Fibroblast of skin of abdomen (primary cell): ENCODE data around the gene HOXB6.

Experiments used
- DNase-seq: peaks from one replicate; pipeline ENCODE4 v3.0.0-alpha.2; 2013

Gene HOXB6

DNA sequence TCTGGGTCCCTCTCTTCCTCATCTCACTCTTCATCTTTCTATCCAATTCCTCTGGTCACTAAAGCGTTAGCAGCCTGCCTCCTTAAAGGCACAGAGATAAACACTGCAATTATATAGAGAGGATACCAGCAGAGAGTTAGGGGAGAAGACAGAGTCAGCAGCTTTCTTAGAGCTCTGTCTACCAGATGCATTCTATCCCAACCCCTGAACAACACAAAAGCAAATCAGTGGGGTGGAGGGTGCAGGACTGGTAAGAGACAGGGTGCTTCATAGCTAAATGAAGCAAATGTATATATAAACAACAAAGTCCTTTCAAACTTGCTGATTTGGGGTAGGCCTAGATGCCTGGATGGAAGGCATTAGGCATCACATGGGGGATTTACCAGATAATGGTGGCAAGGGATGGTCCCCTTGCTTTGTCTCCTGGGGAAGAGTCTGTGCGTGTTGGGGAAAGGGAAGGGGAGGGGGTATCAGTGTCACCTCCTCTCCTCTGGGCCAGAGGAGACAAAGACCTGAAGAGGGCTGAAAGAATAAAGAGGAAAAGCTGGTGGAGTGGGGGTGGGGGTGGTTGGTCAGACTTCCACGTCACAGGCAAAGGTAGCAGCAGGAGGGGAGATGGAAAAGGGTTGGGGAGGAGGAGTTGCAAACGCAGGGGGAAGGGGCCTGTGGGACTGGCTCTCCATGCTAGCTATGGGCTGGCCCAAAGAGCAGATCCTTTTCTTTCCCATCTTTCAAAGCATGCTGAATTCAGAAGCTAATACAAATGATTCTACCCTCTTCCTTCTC lies 38.7 kb downstream of the HOXB6 start:
- no peak for DNase-seq

DNA sequence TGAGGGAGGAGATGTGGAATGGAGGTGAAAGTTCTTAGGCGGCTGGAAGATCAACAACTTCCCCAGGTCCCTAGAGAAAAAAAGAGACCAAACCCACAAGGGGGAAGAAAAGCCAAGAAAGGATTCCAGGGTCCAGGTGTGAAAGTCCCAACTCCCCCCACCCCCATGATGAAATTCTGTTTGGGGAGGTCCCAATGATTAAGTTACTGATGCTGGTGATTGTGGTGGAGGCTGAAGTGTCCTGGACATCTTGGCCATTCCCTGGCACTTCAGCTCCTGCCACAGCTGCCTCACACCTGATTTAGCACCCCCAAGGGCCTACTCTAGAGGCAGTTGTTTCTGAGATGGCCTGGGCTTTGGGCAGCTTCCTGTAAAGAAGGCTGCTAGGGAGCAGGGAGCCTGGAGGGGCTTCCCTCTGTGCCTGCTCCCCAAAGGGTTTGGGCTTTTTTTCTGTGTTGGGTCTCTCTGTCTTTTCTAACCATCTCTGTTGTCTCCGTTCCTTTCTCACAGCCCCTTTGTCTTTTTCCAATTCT lies 39.7 kb downstream of the HOXB6 start:
- DNase-seq = no peak

DNA sequence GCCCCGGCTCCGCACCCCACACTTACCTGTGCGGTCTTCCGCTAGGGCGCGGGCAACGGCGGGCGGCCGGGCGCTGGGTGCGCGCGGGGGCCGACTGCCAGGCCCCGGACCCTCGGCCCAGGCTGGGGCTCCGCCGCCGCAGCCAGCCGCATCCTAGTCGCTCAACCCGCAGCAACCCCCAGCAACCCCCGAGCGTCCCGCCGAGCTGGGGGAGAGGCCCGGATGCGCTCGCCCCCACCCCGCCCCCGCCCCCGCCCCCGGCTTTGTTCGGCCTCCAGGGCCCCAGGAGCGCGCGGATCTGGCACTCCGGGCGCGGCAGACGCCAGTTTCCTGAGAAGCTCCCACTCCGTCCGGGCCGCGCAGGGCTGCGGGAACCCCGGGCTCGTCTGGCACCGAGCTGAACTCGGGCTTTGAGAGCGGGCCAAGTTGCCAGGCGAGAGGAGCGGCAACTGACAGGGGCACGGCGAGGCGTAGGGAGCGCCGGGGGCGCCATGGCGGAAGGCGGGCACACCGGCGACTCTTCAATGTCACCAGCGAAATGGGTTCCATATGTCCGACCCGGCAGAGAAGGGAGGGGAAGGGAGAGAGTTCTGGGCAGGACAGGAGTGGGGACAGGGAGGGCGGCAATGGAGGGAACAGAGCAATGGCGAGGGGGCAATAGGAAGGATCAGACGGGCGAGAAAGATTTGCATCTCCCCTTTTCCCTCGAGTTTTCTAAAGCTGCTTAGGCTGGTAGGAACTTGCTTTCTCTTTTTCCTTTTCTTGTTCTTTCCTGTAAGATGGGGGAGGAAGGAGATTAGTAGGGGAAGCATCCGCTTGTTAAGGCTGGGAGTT lies 40.4 kb downstream of the HOXB6 start:
- peak; percentile 33 for DNase-seq

DNA sequence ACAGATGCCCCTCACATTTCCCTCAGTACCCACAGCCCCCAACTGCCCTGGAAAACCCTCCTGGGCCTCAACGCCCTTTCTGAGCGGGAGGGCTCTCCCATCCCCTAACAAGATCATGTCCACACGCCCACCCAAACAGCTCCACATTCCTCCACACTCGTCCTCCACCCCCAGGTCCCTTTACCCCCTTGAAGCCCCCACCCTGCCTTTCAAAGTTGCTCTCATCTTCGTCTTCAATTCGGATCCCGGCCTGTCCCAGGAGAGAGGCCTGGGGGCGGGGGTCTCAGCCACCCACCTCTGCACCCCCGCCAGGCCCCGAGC lies 41.0 kb downstream of the HOXB6 start:
- DNase-seq = no peak

DNA sequence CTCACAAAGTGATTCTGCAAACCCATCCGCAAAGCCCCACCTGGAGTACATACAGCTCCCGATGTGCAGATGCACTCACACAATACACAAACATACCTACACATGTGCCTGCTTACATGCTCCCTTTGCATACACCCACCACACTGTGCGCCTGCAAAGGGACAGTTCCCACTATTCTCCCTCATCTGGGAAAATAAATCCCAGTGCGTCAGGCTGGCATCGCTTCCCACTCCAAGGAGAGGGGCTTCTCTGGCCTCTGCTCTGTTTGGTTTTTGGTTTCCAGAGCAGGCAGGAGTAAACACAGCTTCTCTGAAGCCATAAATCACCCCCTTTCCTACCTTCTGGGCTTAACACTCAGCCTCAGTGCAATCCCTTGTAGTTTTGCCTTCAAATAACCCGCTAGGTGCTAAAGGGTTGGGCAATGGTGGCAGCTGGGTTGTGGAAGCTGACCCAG lies 41.4 kb downstream of the HOXB6 start:
- DNase-seq = peak; percentile 56

DNA sequence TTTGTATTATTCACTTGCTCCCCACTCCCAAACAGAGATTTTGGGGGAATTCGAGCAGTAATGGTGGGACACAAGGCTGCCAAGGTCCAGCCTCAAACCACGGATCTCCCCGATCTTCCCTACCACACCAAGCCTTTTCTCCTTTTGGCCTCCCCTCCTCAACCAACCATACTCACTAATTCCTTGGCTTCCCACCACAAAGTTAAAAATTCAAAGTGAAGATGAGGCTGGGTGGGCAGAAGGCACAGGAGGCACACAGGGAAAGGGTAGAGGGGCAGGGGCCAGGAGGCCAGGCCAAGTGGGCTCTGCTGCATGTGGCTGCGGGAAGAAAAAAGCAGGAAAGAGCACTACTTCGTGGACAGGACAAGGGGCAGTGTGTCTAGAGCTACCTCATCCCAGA lies 41.9 kb downstream of the HOXB6 start:
- DNase-seq = no peak

DNA sequence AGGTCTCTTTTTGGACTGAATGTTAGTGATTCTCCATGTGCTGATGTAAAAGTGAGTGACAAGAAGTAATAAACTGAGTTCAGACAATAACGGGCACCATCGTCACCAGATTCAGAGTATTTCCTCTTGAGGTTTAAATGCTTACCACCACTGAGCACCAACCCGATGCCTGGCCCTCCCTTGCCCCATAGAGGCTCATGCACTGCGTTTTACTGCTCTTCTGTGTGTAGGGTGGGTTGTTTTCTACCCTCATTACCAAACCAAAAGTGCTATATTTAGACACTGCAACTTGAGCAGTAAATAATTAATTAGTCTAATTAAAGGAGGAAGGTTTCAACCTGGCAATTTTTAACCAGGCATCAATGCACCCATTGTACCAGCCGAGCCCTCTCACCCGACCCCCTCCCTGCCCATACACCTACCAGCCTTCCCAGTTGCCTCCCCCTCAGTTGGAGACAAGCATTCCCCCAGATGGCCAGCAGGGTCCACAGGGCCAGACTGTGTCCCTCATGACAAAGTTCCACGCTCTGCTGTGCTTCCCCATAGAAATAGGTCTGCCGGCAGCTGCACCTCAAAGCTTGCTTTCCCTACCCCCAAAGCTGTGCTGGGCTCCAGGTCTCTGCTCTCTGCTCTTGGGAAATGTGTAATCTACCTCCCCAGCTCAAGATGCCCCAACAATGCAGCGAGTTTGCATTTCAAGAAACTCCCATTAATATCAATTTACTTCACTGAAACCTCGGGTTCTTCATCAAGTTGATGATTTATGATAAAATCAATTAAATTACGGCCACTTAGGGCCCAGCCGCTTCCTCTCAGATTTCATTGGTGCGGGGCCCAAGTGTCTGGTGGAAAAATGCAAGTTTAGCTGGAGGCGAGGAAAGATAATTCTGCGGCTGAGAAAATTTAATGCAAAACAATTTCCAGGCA lies 42.6 kb downstream of the HOXB6 start:
- DNase-seq = peak; percentile 92

DNA sequence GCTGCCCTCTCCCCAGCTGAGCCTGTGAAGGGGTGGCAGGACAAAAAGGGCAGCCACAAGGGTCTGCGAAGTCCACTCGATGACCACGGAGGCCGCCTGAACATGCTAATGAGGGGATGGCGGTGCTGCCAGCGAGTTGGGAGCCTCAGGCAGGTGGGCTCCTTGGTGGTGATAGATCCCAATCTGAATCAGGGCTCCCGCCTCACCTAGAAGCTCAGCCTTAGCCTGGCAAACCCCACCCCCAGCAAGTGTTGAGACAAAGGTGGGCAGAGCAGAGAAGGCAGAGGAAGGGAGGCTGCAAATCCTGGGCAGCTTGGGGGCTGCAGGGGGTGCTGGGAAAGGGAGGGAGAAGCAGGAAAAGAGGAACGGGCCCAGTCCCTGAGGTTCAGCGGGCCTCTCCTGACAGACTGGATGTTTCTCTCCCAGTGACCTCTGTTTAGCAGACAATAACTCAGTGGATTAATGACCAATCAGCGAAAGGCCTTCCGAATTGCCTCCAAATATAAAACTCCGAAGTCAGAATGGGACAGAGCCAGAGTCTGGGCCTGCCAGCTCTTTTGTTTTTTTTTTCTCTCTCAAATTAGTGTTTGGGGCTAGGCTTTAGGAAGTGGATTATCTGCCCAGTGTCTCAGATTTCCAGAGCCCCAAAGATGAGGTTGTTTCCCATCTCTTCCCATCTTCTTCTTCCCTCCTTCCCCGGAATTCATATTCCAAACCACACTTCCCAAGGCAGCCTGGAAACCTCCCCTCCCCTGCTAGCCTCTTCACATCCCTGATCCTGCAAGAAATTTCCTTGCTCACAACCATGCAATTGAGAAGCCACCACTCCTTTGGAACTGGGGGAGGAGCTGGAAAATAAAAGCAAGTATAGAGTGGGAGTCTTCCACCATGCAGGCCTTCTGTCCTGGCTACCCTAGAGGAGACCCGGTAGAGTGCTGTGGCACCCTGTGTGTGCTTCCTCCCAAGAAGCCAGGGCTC lies 44.7 kb downstream of the HOXB6 start:
- peak; percentile 64 for DNase-seq

DNA sequence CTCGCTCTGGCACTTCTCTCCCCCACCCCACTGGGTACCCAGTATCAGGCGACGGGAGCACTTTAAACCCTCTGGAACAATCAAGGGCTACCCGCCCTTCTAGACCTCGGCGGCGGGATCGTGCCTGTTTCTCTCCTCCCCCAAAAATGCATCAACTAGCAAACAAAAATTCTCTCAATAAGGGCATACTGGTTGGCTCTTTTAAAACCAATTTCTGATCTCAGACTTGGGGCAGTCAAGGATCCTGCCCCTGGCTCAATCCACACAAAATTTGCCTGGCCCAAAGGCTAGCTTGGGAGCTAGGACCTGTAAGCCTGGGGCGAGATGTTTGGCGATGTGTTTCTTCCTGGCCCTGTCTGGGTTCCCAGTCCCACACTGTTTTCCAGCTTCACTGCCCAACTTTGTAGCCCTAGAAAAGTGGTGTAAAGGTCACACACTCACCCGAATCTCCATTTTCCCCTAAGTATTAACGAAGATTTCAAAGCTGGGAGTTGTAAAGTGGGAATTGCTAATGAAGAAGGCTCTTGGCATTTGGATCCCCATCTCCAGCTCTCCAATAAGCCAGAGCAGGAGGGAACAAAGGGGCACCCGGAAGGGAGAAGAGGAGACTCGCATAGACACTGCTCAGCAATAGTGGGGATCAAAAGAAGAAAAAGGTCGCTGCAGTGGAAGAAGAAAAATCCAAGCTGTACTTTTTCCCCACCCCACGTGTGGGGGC lies 45.5 kb downstream of the HOXB6 start:
- no peak for DNase-seq

DNA sequence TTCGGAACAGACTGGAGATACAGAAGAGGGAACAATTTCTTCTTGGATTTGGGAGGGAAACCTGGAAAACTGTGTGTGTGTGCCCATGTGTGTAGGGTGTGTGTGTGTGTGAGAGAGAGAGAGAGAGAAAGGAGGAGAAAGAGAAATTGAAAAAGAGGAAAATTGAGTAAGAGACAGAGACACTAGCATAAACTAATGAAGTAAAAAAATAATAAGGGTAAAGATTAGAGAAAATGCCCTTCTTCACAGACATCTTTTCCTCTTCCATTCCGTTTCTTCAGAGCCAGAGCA lies 46.0 kb downstream of the HOXB6 start:
- DNase-seq = no peak

DNA sequence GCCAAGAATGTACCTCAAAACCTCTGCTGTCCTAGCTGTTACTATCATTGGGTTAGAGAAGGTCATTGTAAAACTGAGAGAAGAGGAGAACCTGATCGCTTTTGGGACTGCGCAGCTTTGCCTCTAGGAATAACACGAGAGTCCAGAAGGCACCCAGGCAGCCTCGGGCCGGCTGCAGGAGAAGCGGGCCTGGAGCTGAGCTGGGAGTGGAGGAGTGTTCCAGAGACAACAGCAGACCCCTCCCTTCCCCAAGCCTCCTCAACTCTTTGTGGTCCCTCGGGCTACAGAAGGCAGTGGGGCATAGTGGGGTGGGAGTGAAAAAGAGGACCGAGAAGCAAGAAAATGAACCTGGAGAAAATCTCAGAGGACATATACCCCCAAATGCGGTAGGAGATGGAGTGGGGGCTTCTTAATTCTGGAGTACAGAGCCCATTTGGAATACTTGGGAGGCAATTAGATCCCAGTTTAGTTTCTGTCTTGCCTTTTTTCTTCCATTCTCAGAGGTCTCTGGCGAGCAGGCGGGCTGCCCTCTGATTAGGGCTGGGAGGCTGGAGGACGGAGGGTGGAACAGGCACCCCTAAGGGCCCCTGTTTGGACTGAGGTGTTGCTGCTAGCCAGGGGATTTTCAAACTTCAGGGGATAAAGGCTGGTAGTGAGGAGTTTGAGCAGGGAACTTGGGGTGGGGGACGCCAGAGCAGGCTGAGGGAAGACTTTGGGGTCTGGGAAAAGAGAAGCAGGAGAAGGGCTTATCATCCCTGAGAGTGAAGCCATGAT lies 46.5 kb downstream of the HOXB6 start:
- no peak for DNase-seq

DNA sequence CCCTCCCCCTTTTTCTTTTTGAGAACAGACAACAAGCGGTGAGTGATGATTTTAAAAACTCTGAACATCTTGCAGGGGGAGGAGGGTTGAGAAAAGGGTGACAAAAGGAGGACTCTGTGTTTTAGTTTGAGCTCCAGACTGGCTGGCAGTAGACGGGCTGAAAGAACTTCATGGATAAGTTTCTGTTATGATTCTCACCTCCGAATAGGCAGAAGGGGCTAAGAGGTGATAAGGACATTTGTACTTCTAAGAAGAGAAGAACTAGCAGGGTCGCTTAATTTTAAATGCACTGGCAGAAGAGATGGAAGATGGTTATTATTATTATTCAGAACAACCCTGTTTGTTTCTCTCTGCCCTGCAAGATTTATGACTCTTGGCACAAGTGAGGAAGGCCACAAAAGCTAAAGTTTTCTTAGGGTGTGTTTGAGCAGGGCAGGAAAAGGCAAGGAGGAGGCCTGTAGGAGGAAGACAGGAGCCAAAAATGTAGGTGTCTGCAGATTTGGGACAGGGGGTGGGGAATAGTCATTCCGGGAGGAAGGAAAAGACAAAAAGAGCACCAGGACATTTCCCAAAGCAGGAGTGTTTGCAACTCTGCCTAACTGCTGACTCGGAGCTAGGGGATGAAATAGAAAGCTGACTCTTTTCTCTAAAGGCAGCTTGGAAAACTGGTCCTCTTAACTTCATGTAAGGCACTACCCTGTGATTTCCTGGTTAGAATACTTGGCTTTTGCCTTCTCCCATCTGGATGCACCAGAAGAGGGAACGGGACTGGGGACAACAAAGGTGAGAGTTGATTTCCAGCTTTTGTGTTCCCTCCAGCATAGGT lies 48.0 kb downstream of the HOXB6 start:
- DNase-seq = peak; percentile 65

DNA sequence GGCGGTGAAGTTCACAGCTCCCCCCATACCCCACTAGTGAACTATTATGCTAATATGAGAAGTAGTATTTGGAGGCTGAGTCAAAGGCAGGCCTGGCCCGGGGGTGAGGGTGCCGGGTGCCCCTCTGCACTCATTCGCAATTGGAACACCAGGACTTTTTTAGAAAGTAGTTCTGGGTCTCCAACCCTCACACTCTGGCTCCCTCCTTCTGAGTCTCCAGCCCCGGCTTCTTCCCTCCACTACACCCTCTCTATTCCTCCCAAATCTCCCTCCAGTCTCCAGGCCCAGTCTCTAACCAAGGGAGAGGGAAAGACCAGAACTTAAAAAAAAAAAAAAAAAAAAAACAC lies 48.6 kb downstream of the HOXB6 start:
- no peak for DNase-seq

DNA sequence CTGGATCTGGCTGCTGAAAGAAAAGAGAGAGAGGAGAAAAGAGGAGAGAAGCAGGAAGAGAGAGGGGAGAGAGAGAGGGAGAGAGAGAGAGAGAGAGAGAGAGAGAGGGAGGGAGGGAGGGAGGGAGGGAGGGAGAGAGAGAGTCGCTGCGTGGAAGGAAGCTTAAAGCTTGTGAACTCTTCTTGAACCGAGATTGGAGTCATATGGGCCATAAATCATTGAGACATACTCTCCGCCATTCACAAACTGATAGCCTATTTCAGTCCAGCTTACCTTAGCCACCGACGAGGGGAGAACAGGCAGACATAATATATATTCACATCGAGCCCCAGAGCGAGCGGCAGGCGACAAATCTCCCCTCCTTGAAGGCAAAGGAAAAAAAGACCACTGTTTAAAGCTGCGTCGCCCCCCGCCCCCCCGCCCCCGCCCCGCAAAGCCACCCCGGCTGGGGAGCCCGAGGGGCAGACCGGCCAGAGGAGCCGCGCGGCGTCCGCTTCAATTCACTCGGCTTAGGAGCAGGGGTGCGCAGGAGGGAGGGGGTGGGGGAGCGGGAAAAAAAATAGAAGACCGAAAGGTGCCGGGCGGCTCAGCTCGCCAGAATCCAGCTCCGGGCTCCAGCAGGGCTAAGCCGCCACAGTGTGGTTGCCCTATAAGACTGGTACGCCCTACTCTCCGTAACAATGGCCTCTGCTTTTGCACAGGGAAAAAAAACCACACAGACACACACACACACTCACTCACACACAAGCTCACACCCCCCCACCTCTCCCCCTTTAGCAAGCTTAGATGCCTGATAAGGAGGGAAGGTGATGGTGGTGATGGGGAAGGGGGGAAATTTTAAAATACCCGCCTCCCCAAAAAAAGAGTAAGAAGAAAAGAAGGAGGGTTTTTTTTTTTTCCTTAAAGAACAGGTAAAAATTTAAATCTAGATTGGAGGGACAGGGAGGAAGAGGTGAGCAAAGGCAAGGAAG lies 49.2 kb downstream of the HOXB6 start:
- peak; percentile 98 for DNase-seq

DNA sequence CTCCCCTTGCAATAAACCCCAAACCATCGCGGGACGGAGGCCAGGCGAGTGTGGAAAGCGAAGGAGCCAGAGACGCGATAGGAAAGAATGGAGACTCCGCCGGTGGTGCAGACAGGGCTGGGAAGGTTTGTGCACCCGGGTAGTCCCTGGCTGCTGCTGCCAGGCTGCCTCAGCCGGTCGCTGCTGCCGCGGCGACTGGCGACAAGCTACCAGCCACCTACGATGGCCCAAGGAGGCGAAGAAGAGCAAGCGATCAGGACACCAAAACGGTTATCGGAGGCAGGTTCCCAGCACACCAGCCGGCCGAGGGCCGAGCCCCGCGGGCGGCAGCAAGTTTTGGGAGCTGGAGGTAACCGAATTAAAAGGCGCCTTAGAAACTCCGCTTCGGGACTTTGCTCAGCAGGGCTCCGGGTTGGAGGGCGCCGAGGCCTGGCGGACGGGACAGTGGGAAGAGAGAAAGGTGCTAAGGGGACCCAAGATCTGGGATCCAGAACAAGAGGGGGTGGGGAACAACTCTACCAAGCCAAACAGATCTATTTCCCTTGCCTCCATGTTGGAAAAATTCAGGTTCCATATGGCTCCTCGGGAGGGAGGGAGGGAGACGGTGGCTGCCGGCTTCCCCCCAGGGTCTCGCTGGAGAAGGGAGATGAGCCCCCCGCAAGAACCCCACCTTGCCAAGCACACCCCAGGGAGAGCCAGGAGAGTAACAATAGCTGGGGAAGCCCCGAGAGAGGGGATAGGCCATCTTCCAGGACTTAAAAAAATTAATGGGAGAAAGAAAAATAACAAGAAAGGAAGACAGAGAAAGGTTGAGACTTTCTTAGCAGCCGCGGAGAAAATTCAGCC lies 50.2 kb downstream of the HOXB6 start:
- peak; percentile 36 for DNase-seq

DNA sequence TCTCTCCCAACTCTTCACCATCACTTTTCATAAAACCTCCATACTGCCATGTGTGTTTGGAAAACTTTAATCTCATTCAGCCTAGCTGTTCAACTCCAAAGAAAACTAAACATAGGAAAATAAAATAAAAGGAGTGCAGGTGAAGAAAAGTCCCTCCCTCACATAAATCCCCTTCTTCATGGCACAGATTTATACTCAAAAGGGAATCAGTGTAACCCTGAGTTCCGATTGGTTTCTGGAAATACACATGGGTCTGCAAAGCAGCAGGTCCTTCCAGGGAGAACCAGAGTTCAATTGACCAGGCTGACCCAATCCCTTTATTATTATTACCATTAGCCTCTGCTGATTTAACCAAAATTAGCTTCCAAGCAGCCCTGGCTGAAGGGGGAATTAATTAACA lies 51.0 kb downstream of the HOXB6 start:
- DNase-seq = peak; percentile 8

DNA sequence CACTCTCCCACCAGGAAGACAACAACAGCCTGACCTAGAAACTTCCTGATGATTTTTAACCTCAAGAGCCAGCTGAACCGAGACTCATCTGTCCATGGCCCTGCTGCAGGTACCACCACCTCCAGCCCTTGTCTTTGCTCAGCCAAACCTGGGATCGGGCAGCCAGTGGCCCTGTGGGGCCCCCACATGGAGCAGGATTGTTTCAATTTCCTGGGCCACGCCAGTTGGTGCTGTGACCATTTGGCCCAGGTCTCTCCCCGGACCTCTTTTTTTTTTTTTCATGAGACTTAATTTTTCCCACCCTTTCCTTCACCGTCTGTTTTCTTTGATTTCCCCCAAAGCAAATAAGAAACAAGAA lies 51.6 kb downstream of the HOXB6 start:
- no peak for DNase-seq
